K562 (cell line): ENCODE measurements around the gene MYO1D. TPM values are rescaled to one million over a fixed set of nuclear protein-coding genes. Genes with fewer than 3 reads are reported as not detected.

ENCODE experiments used
- BHLHE40 ChIP-seq: IDR thresholded peaks from 2 replicates; pipeline ENCODE4 v1.6.1; 2011; ENCODE audit warnings: low read length, improper control_type of control experiment
- CEBPZ ChIP-seq: fragments of 150-350 bp; IDR thresholded peaks from 2 replicates; pipeline ENCODE4 v1.6.1; 2014; ENCODE audit warnings: low read depth, mild to moderate bottlenecking, low read length, borderline replicate concordance
- CGGBP1 ChIP-seq: fragments of 250-450 bp; sonication (Bioruptor Pico); IDR thresholded peaks from 2 replicates; pipeline ENCODE4 v1.9.0; 2021; ENCODE audit warnings: mild to moderate bottlenecking
- CXXC5 ChIP-seq: fragments of 250-450 bp; sonication (Bioruptor Pico); IDR thresholded peaks from 2 replicates; pipeline ENCODE4 v1.8.0; 2022; ENCODE audit warnings: inconsistent platforms, mild to moderate bottlenecking, moderate library complexity
- EP300 ChIP-seq: IDR thresholded peaks from 2 replicates; pipeline ENCODE4 v1.6.1; 2012; ENCODE audit warnings: low read length, improper control_type of control experiment
- FOXP1 ChIP-seq: sonication (generic); formaldehyde crosslinking; IDR thresholded peaks from 2 replicates; pipeline ENCODE4 v1.8.0; 2022; ENCODE audit warnings: mild to moderate bottlenecking, missing genetic modification reagents
- HMGN3 ChIP-seq: IDR thresholded peaks from 2 replicates; pipeline ENCODE4 v1.6.1; 2011; ENCODE audit warnings: borderline replicate concordance, low read depth, mild to moderate bottlenecking, mixed read lengths, low read length; ENCODE audit not compliant: insufficient read length; ENCODE audit errors: extremely low read depth
- HNRNPLL ChIP-seq: fragments of 200-400 bp; formaldehyde crosslinking; IDR thresholded peaks from 2 replicates; pipeline ENCODE4 v1.6.1; 2017; ENCODE audit warnings: low read length, low read depth, mild to moderate bottlenecking; ENCODE audit not compliant: poor library complexity, severe bottlenecking
- POLR2AphosphoS5 ChIP-seq: IDR thresholded peaks from 2 replicates; pipeline ENCODE4 v1.6.1; 2011; ENCODE audit warnings: mild to moderate bottlenecking, low read depth, low read length, moderate library complexity; ENCODE audit not compliant: control insufficient read depth, insufficient read depth
- PURB ChIP-seq: sonication (generic); formaldehyde crosslinking; IDR thresholded peaks from 2 replicates; pipeline ENCODE4 v1.9.0; 2021; ENCODE audit warnings: low read depth, mild to moderate bottlenecking, missing genetic modification reagents
- TAF15 ChIP-seq: fragments of 200-400 bp; formaldehyde crosslinking; IDR thresholded peaks from 2 replicates; pipeline ENCODE4 v1.6.1; 2017; ENCODE audit warnings: mild to moderate bottlenecking, low read depth, low read length, moderate library complexity
- VEZF1 ChIP-seq: fragments of 200-800 bp; sonication (Bioruptor generic); IDR thresholded peaks from 2 replicates; pipeline ENCODE4 v1.6.1; 2017; ENCODE audit warnings: missing genetic modification characterization, missing compliant biosample characterization
- ZBTB7A ChIP-seq: IDR thresholded peaks from 2 replicates; pipeline ENCODE4 v1.6.1; 2011; ENCODE audit warnings: low read depth, mild to moderate bottlenecking, low read length, moderate library complexity, borderline replicate concordance; ENCODE audit not compliant: control insufficient read depth
- ZC3H4 ChIP-seq: sonication (generic); formaldehyde crosslinking; IDR thresholded peaks from 2 replicates; pipeline ENCODE4 v1.9.0; 2021; ENCODE audit warnings: missing genetic modification reagents, borderline replicate concordance
- ZKSCAN3 ChIP-seq: fragments of 250-450 bp; sonication (Bioruptor Pico); IDR thresholded peaks from 2 replicates; pipeline ENCODE4 v1.4.0; 2020
- ZNF134 ChIP-seq: fragments of 250-450 bp; sonication (Bioruptor Pico); conservative IDR thresholded peaks from 2 replicates; pipeline ENCODE4 v1.4.0; 2020
- ZNF175 ChIP-seq: fragments of 200-800 bp; sonication (Bioruptor generic); IDR thresholded peaks from 2 replicates; pipeline ENCODE4 v1.6.1; 2016; ENCODE audit warnings: low read depth, mild to moderate bottlenecking, missing genetic modification characterization, missing compliant biosample characterization
- ZNF518B ChIP-seq: fragments of 250-450 bp; sonication (Bioruptor Pico); IDR thresholded peaks from 2 replicates; pipeline ENCODE4 v1.5.0; 2021; ENCODE audit warnings: mild to moderate bottlenecking, moderate library complexity
- polyA plus RNA-seq, 8 experiments: library from polyadenylated mRNA; depleted of rRNA in 4 of 8; stranded (reverse) in 5 of 8; unstranded in 3 of 8; fragments of >200 nt; fragmentation: Nextera tagmentation in 2 of 8; fragmentation: Illumina TruSeq in 1 of 8; extraction: Ambion mirVana in 2 of 8; extraction: Trizol in 1 of 8; gene quantifications; 2 replicates each; pipeline versions ENCODE4 v1.2.1 to v1.2.3, GENCODE V29; 2011 to 2014; ENCODE audit warnings: inconsistent platforms in 1 of 8, missing spikeins in 1 of 8
- total RNA-seq, 7 experiments: library from RNA; depleted of rRNA in 6 of 7; stranded (reverse); fragments of >200 nt in 6 of 7; fragmentation: Illumina TruSeq in 2 of 7; extraction: Trizol in 2 of 7; gene quantifications; 2 replicates each; pipeline versions ENCODE4 v1.2.1 to v1.2.3, GENCODE V29; 2011 to 2021; ENCODE audit warnings: low replicate concordance in 1 of 7

The MYO1D gene
- total and polyA plus RNA-seq, 9 of the 15 experiments (the other 6 are each of a cell fraction or from before 2014, with no cell fraction given): 2.1 to 71.2 (median 45.4) TPM

- TF ChIP-seq ZNF518B: no peak
- no peak for TF ChIP-seq BHLHE40
- 0 out of 2 replicates have a peak, but pooled peaks have one; percentile 47 for TF ChIP-seq ZNF175
- no peak for TF ChIP-seq HNRNPLL
- no peak for TF ChIP-seq CGGBP1
- no peak for TF ChIP-seq EP300
- no peak for TF ChIP-seq PURB (CRISPR knock-in tag)
- TF ChIP-seq ZNF134 (CRISPR knock-in tag): no peak
- peak; percentile 22 for TF ChIP-seq HMGN3
- peak; percentile 59; the same call in 1 of the 2 replicates for TF ChIP-seq VEZF1 (CRISPR knock-in tag)
- TF ChIP-seq ZKSCAN3: no peak
- TF ChIP-seq TAF15: no peak
- no peak for TF ChIP-seq FOXP1 (CRISPR knock-in tag)
- TF ChIP-seq ZBTB7A: 0 out of 2 replicates have a peak, but pooled peaks have one; percentile 64
- no peak for TF ChIP-seq ZC3H4 (CRISPR knock-in tag)
- TF ChIP-seq CXXC5: peak; percentile 80
- TF ChIP-seq POLR2AphosphoS5: 0 out of 2 replicates have a peak, but pooled peaks have one; percentile 20
- no peak for TF ChIP-seq CEBPZ
These were observed 390.0 kb downstream of the MYO1D start, which contains the start of gene CDK5R1 (continued) for GRCh38 chr17:32486701-32487472.
